Astrocyte (in vitro differentiated cells and primary cell): ENCODE measurements around the gene CHCHD4.

ENCODE experiments used
- EZH2 ChIP-seq: IDR thresholded peaks from 2 replicates; pipeline ENCODE4 v1.6.1; 2012; ENCODE audit warnings: mild to moderate bottlenecking, low read length, inconsistent platforms; ENCODE audit not compliant: insufficient read depth
- TF ChIP-seq, protein P1 (sequence below): IDR thresholded peaks from 2 replicates; pipeline ENCODE4 v1.5.1; 2011; ENCODE audit warnings: low read depth, mild to moderate bottlenecking, inconsistent platforms, low read length, moderate library complexity; ENCODE audit not compliant: insufficient read depth

DNA sequence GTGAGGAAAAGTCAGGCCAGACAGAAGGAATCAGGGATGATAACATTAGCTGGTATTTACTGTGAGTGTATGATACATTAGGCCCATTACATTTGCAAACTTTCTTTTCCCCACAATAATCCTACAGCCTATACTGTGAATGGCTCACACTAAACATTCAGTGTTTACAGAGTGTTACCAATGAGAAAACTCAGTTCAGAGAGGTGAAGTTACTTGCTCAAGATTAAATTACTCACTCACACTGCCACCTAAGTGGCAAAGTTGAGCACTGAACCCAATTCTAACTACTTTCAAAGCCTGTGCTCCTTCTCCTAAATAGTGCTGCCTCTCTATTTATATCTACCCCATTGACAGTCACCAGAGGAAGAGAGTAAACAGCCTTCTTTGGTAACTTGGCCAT, 45.2 kb upstream of the CHCHD4 start:
- no peak for TF ChIP-seq EZH2
- TF ChIP-seq, protein P1, sequence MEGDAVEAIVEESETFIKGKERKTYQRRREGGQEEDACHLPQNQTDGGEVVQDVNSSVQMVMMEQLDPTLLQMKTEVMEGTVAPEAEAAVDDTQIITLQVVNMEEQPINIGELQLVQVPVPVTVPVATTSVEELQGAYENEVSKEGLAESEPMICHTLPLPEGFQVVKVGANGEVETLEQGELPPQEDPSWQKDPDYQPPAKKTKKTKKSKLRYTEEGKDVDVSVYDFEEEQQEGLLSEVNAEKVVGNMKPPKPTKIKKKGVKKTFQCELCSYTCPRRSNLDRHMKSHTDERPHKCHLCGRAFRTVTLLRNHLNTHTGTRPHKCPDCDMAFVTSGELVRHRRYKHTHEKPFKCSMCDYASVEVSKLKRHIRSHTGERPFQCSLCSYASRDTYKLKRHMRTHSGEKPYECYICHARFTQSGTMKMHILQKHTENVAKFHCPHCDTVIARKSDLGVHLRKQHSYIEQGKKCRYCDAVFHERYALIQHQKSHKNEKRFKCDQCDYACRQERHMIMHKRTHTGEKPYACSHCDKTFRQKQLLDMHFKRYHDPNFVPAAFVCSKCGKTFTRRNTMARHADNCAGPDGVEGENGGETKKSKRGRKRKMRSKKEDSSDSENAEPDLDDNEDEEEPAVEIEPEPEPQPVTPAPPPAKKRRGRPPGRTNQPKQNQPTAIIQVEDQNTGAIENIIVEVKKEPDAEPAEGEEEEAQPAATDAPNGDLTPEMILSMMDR, result no peak
